GM21737 (cell line): ENCODE measurements around the gene SLC17A4.

Experiments used
- ATAC-seq: cut with Tn5 transposase; IDR thresholded peaks from one replicate; pipeline ENCODE4 v1.9.1; 2021; ENCODE audit warnings: mild to moderate bottlenecking, moderate library complexity; ENCODE audit not compliant: unreplicated experiment

SLC17A4 gene

GRCh38 chr6:25749837-25750236 is 4.7 kb upstream of the SLC17A4 start:
- ATAC-seq = no peak

- no peak for ATAC-seq
Measured at GRCh38 chr6:25750906-25751305, 3.6 kb upstream of the SLC17A4 start.

- ATAC-seq = no peak
Measured at GRCh38 chr6:25753079-25753478, 1.5 kb upstream of the SLC17A4 start.

- ATAC-seq = no peak
Measured at GRCh38 chr6:25755483-25755882, 941 bp downstream of the SLC17A4 start.

DNA sequence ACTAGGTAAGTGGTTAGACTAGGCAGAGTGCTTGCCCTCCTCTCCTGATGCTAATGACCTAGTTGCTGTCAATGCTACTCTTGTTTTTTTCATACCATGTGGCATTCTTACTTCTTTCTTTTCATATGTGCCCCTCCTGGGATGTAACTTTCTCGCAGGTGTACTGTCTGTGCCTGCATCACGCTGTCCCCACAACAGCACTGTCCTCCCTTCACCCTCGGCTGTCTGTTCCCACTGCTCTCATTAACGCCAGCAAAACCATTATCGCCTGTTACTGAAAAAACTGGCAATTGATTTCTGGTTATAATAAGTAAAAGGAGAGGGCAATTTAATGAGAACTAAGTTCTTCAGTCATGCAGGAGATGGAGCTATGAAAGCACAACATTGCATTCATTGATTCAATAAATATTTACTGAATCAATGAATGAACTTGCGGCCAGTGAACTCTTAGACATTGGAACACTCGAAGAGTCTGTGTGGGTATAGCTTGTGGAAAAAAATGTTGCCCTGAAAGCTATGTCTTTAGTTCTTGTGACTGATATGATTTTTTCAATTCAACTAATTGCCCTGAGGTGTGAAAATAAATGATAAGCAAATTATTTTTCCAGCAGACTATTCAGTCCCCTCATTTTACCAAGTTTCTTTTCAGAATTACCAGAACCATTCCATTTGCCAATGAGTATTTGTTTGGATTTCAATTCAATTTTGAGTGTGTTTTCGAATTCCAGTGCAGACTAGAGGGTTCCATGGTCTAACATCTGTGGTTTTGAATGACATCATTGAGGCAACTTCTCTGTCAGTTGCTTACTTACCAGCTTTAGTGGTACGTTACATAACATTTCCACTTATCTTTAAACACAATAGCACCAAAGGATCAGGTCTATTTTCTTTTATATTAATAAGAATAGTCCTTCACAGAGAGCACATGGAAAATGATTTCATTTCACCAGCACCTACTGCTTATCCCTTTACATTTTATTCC is 2.1 kb downstream of the SLC17A4 start:
- no peak for ATAC-seq

- ATAC-seq = no peak
Measured at GRCh38 chr6:25757936-25758642, 3.5 kb downstream of the SLC17A4 start.

GRCh38 chr6:25764611-25765010 is 10.1 kb downstream of the SLC17A4 start:
- no peak for ATAC-seq

- ATAC-seq = no peak
Measured at GRCh38 chr6:25768566-25768965, 14.0 kb downstream of the SLC17A4 start.

DNA sequence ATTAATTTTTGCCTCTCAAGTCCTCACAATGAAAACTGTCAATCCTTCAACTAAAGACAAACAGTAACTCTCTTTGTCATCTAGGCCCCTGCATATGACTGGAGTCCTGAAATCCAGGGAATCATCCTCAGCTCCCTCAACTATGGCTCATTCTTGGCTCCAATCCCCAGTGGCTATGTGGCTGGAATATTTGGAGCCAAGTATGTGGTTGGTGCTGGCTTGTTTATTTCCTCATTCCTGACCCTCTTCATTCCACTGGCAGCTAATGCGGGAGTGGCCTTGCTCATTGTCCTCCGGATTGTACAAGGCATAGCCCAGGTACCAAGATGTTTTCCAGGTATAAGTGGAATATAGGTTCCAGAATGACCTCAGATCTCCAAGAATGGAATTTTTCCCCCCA is 15.4 kb downstream of the SLC17A4 start:
- ATAC-seq = no peak

GRCh38 chr6:25774120-25774715 is 19.7 kb downstream of the SLC17A4 start:
- ATAC-seq = no peak

DNA sequence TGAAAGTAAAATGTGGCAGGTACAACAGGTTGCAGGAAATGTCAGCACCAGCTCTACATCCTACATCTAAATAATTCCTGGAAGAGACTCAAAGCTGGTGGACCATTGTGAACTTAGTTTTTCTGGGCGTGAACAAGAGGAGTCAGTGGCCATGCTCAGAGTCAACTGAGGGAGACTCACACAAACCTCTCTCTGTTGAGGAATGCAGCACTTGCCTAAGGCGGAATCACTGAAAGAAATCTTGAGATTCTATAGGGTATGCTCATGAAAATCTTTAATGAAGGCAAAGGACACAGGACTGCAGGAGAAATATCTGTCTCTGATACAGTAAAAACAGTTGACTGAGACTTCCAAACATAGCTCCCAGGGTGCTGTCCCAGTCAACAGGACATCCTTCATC is 22.5 kb downstream of the SLC17A4 start:
- ATAC-seq = no peak

DNA sequence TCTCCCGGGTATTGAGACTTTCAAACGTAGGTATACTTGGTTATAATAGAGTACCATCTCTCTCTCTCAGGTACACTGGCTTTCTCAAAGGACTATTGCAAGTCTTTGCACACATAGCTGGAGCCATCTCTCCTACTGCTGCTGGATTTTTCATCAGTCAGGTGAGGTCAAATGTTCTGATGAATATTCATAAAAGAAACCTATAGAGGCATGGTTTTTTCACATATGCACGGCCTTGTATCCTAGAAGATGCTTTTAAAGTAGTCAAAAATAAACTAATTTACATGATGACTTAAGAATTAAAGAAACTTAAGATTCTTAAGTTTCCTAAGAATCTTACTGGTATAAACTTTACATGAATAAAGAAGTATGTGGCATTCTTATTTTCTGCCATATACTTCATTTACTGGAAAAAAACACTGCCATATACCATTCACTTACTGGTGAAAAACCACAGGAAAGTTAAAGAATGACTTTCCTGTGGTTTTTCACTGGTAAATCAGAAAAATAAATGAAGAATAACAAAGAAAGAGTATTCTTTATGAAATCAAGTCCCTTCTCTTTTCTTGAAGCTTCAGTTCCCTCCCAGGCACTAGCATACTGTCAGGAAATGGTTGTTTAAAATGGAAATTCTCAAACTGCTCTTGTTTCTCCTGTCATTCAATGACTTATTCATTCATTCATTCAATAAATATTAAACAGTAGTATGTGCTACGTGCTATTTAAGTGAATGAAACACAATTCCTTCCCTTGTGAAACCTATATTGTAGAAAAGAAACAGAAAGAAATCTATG is 23.5 kb downstream of the SLC17A4 start:
- no peak for ATAC-seq

- no peak for ATAC-seq
Measured at GRCh38 chr6:25781134-25781533, 26.6 kb downstream of the SLC17A4 start.

- ATAC-seq = no peak
Measured at GRCh38 chr6:25787428-25787827, 32.9 kb downstream of the SLC17A4 start.

GRCh38 chr6:25788305-25788922 is 33.9 kb downstream of the SLC17A4 start:
- ATAC-seq = no peak

GRCh38 chr6:25789475-25789874 is 34.9 kb downstream of the SLC17A4 start:
- no peak for ATAC-seq

- no peak for ATAC-seq
Measured at GRCh38 chr6:25792016-25792415, 37.5 kb downstream of the SLC17A4 start.

DNA sequence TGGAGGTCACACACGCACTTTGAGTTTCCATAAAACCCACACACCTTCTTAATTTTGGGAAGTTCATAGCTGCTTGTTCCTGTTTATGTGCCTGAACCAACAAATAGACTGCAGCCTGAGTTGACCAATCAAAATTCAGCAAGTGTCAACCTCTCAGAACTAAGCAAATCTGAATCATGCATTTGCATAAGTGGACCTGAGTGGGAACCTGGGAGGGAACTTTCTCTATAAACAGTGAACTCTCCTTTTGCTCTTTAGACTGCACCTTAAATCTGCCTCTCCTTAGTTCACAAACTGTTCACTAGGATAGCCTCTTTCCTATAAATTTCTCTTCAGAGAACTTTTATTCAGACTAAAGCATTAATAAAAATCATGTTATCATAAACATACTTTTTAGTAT is 39.4 kb downstream of the SLC17A4 start:
- ATAC-seq = no peak

- ATAC-seq = no peak
Measured at GRCh38 chr6:25794784-25795183, 40.2 kb downstream of the SLC17A4 start.

GRCh38 chr6:25801436-25801835 is 46.9 kb downstream of the SLC17A4 start:
- no peak for ATAC-seq
